Stimulated activated CD8-positive, alpha-beta memory T cell treated with anti-CD3 and anti-CD28 coated beads, Interleukin-12 subunit alpha, Interleukin-12 subunit beta, amount 100 ng/mL, for 4 hours (primary cell): Measurements from ENCODE around the gene SGCD.

Experiments used
- DNase-seq: peaks from one replicate; pipeline ENCODE4 v3.0.0-alpha.2; 2020; ENCODE audit warnings: low read depth

Gene SGCD

GRCh38 chr5:156513123-156513815 lies 186.3 kb downstream of the SGCD start:
- DNase-seq = no peak

GRCh38 chr5:156515121-156515520 lies 188.2 kb downstream of the SGCD start:
- no peak for DNase-seq

- DNase-seq = no peak
Observed at GRCh38 chr5:156515803-156516360, 188.9 kb downstream of the SGCD start.

- DNase-seq = no peak
Observed at GRCh38 chr5:156522651-156523529, 195.9 kb downstream of the SGCD start.

GRCh38 chr5:156523607-156524006 lies 196.6 kb downstream of the SGCD start:
- DNase-seq = no peak

- no peak for DNase-seq
Observed at GRCh38 chr5:156526081-156526925, 199.3 kb downstream of the SGCD start.

- no peak for DNase-seq
Observed at GRCh38 chr5:156527611-156528010, 200.6 kb downstream of the SGCD start.

- DNase-seq = no peak
Observed at GRCh38 chr5:156528673-156529072, 201.7 kb downstream of the SGCD start.

GRCh38 chr5:156529892-156530291 lies 202.9 kb downstream of the SGCD start:
- DNase-seq = no peak

- DNase-seq = no peak
Observed at GRCh38 chr5:156531199-156531598, 204.2 kb downstream of the SGCD start.

GRCh38 chr5:156532921-156533320 lies 206.0 kb downstream of the SGCD start:
- DNase-seq = no peak

GRCh38 chr5:156534085-156534484 lies 207.1 kb downstream of the SGCD start:
- DNase-seq = no peak

GRCh38 chr5:156534906-156535485 lies 208.0 kb downstream of the SGCD start:
- no peak for DNase-seq

- DNase-seq = no peak
Observed at GRCh38 chr5:156540491-156540890, 213.5 kb downstream of the SGCD start.

- no peak for DNase-seq
Observed at GRCh38 chr5:156541582-156541981, 214.6 kb downstream of the SGCD start.

- DNase-seq = no peak
Observed at GRCh38 chr5:156543348-156544145, 216.6 kb downstream of the SGCD start.

GRCh38 chr5:156552855-156553358 lies 225.9 kb downstream of the SGCD start:
- DNase-seq = no peak

- no peak for DNase-seq
Observed at GRCh38 chr5:156556666-156557406, 229.9 kb downstream of the SGCD start.

- no peak for DNase-seq
Observed at GRCh38 chr5:156560002-156560401, 233.0 kb downstream of the SGCD start.

GRCh38 chr5:156561651-156562050 lies 234.7 kb downstream of the SGCD start:
- DNase-seq = no peak
